HG02852 (cell line): ENCODE data around the gene ZG16.
"Not testable (repeated sequence)": the region's sequence is repeated elsewhere in the genome, so short reads cannot be mapped to it uniquely, and the experiment has no call there.

Experiments used
- ATAC-seq: cut with Tn5 transposase; IDR thresholded peaks from one replicate; pipeline ENCODE4 v1.9.1; 2021; ENCODE audit warnings: mild to moderate bottlenecking, moderate library complexity; ENCODE audit not compliant: unreplicated experiment

Gene ZG16, protein sequence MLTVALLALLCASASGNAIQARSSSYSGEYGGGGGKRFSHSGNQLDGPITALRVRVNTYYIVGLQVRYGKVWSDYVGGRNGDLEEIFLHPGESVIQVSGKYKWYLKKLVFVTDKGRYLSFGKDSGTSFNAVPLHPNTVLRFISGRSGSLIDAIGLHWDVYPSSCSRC

DNA sequence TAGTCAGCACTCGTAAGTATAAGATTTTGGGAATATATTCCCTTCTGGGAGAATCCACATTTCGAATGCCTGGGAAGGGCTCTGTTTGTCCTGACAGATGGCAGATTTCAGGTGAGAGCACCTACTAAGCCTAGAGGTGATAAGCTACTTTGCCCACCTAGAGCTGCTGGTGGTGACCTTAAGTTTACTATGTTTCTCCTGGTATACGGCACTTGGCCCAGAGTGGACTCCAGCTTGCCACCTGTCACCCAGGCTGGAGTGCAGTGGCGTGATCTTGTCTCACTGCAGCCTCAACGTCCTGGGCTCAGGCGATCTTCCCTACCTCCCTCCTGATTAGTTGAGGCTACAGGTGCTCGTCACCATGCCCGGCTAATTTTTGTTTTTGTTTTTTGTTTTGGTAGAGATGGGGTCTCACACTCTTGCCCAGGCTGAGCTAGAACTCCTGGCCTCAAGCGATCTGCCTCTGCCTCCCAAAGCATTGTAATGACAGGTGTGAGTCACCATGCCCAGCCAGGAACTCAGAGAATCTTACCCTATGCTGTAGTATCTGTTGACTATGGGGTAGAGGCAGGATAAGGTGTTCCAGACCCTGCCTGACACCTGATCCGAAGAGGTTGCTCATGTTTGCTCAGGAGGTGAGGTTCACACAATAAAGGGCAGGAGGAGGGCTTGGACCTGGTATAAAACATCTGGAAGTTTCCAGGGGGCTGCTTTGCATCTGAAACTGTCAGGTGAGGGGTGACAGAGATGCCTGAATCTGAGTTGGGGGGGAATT is at the start of gene ZG16:
ZG16 (plus strand) TSS at position 681 of the 775 bp plus-strand sequence. CDS start 1,011 bp downstream, outside the sequence.
- ATAC-seq: no peak

DNA sequence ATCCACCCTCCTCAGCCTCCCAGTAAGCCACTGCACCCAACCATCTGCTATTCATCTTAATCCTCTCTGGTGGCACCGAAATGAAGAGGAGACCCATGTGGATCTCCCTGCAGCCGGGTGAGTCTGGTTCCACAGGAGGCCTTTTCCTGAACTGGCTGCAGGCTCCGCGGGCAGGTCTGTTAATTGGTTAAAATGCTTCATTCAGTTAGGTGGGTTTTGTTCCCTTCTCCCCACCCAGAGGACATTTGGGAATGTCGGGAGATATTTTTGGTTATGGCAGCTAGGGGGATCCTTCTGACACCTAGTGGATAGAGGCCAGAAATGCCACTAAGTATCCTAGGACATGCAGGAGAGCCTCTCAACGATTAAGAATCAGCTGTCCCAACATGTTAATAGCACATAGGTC is 48.9 kb upstream of the ZG16 start:
- ATAC-seq: no peak

GRCh38 chr16:29730649-29731048 is 47.4 kb upstream of the ZG16 start:
- ATAC-seq: no peak

DNA sequence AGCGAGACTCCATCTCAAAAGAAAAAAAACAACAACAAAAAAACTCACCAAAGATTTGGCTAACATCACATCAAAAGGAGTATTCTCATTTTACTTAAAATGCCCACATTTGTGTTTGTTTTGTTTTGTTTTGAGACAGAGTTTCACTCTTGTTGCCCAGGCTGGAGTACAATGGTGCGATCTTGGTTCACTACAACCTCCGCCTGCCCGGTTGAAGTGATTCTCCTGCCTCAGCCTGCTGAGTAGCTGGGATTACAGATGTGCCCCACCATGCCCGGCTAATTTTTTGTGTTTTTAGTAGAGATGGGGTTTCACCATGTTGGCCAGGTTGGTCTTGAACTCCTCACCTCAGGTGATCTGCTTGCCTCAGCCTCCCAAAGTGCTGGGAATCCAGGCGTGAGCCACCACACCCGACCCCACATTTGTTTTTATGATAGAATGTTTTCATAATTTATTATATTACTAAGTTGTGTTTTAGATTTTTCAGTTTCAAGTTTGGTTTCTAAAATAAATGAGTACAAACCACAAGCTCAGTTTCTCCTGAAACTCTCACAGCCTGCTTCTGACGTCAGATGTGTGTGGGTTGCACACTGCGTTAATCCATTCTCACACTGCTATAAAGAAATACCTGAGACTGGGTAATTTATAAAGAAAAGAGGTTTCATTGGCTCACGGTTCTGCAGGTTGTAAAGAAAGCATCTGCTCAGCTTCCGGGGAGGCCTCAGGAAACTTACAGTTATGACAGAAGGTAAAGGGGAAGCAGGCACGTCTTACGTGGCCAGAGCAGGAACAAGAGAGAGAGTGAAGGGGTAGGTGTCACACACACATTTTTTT is 46.1 kb upstream of the ZG16 start:
- ATAC-seq: peak; percentile 68

GRCh38 chr16:29734786-29735185 is 43.3 kb upstream of the ZG16 start:
- no peak for ATAC-seq

DNA sequence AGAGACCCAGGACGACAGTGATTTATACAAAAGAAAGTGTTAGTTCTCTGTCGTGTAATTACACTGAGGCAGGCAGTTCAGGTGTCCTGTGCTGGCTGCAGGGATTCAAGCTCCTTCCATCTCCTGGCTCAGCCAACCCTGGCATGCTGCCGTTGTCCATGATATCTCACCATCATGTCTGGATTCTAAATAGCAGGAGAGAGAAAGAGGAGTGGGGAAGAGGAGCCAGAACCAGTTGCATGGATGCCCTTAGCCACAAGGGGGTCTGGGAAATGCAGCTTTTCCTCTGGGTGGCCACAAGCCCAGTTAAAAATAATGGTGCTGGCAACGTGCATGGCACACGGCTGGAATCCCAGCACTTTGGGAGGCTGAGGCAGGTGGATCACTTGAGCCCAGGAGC is 41.9 kb upstream of the ZG16 start:
- no peak for ATAC-seq

DNA sequence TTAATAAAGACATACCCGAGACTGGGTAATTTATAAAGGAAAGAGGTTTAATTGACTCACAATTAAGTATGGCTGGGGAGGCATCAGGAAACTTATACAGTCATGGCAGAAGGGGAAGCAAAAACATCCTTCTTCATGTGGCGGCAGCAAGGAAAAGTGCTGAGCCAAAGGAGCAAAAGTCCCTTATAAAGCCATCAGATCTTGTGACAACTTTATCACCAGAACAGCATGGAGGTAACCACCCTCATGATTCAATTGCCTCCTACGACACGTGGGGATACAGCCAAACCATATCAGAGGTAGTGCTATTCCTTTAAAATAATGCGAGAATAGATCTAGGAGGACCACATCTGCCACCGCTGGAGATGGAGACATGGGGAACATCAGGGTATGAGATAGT is 41.3 kb upstream of the ZG16 start:
- no peak for ATAC-seq

GRCh38 chr16:29737713-29738112 is 40.3 kb upstream of the ZG16 start:
- no peak for ATAC-seq

- ATAC-seq: no peak
Measured at GRCh38 chr16:29738514-29738913, 39.5 kb upstream of the ZG16 start.

- ATAC-seq: not testable (repeated sequence)
Measured at GRCh38 chr16:29739927-29740629, 38.0 kb upstream of the ZG16 start.

- not testable (repeated sequence) for ATAC-seq
Measured at GRCh38 chr16:29740630-29741015, 37.4 kb upstream of the ZG16 start.

DNA sequence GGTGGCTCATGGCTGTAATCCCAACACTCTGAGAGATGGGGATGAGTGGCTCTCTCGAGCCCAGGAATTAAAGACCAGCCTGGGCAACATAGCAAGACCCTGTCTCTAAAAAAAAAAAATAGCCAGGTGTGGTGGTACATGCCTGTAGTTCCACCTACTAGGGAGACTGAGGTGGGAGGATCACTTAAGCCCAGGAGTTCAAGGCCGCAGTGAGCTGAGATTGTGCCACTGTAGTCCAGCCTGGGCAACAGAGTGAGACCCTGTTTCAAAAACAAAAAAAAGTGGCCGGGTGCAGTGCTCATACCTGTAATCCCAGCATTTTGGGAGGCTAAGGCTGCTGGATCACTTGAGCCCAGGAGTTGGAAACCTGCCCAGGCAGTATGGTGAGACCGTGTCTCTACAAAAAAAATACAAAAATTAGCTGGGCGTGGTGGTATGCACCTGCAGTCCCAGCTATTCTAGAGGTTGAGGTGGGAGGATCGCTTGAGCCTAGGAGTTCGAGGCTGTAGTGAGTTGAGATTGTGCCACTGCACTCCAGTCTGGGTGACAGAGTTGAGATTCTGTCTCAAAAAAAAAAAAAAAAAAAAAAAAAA is 35.3 kb upstream of the ZG16 start:
- no peak for ATAC-seq

- ATAC-seq: no peak
Measured at GRCh38 chr16:29743475-29743826, 34.6 kb upstream of the ZG16 start.

DNA sequence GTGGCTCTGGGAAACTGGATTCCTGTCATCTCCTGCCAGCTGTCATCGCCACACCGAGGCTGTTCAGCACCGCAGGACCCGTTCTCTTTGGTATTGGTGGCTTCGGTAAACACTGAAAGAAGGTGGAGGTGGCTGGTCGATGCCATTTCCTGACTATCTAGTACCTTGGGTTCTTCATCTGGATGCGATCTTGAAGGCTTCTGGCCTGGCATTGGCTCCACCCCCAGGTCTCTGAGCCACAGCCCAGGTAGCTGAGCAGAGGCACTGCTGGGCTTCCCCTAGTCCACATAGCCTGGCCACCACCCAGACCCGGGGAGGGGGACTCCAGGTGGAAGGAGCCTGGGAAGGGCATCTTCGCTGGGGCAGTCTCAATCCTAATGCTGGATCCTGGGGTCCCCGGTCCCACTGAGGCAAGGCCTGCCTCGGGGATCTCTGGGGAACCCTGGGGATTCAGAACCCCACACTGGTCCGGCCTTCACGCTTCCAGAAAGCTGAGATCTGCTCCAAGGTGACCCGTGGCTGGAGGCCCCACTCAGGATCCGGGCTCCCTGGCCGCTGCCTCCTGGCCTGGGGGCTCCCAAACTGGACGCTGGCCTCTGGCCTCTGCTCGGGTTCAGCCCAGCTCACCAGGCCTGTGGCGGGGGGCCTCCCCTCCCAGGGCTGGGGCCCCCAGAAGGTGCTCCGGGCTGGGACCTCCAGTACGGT is 34.1 kb upstream of the ZG16 start:
- no peak for ATAC-seq

GRCh38 chr16:29744541-29745101 is 33.4 kb upstream of the ZG16 start:
- no peak for ATAC-seq

- ATAC-seq: peak; percentile 59
Measured at GRCh38 chr16:29745121-29745852, 32.8 kb upstream of the ZG16 start.

- ATAC-seq: peak; percentile 61
Measured at GRCh38 chr16:29745853-29746345, 32.2 kb upstream of the ZG16 start, which contains the start of gene C16orf54. Gene C16orf54 (minus strand): TSS chr16:29745990. CDS start chr16:29744951, 1,039 bp downstream.

- not testable (repeated sequence) for ATAC-seq
Measured at GRCh38 chr16:29746518-29746917, 31.5 kb upstream of the ZG16 start.
